Fibroblast of skin of left biceps (primary cell): ENCODE results near the gene BMP10.
"Not testable (repeated sequence)": the region's sequence is repeated elsewhere in the genome, so short reads cannot be mapped to it uniquely, and the experiment has no call there.

Source experiments
- DNase-seq, 2 experiments: peaks; one replicate each; pipeline ENCODE4 v3.0.0-alpha.2; 2013; ENCODE audit warnings: low read depth in 2 of 2

BMP10 gene

GRCh38 chr2:68871159-68871764 lies at the start of gene BMP10:
Gene BMP10 (minus strand): TSS chr2:68871397. CDS start chr2:68871358, 39 bp downstream.
- no peak for DNase-seq

GRCh38 chr2:68920481-68921170 lies 49.4 kb upstream of the BMP10 start:
- no peak for DNase-seq

DNA sequence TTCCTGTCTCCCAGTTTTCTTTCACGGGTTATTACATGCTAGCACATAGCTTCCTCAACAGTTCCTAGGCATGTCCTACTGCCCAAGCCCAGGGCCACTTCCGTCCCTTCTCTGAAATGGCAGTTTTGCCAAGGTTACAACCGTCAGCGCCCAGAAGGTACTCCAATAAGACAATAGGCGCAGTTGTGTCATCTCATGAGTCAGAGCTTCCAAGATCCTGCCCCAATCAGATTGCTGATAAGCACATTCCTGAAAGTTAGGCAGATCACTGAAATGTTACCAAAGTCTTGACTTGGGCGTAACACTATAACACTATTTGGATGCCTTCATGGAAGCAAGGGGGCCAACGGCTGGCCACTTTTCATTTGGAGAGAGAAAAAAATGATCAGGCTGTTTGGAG lies 47.3 kb upstream of the BMP10 start:
- no peak for DNase-seq

DNA sequence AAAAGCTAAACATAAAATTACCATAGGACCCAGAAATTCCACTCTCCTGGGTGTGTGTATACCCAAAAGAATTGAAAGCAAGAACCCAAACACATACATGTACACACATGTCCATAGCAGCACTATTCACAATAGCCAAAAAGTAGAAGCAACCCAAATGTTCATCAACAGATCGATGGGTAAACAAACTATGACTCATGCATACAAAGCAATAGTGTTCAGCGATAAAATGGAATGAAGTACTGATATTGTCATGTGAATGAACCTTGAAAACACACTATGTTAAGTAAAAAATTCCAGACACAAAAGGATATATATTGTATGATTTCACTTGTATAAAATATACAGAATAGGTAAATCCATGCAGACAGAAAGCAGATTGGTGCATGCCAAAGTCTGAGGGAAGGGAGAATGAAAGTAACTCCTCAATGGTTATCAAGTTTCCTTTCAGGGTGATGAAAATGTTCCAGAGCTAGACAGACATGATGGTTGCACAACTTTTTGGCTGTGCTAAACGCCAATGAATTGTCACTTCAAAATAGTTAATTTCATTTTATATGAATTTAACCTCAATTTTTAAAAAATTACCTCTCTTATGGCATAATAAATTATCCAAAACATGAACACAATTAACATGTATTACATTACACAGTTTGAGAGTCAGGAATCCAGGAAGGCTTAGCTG lies 46.0 kb upstream of the BMP10 start:
- DNase-seq, result no peak

- DNase-seq, result no peak
Observed at GRCh38 chr2:68916226-68916625, 45.0 kb upstream of the BMP10 start.

GRCh38 chr2:68915393-68915792 lies 44.2 kb upstream of the BMP10 start:
- no peak for DNase-seq

DNA sequence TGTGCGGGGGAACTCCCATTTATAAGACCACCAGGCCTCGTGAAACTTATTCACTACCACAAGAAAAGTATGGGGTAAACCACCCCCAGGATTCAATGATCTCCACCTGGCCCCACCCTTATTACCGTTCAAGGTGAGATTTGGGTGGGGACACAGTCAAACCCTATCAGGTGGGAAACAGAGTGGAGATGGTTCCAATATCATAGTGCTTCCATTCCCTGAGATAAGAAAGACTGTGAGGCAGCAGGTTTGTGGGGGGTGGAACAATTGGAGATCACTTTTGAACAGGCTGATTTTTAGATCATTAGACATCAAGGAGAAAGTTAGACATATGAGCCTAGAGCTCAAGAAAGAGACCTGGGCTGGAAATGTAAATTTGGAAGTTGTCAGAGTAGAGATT lies 42.2 kb upstream of the BMP10 start:
- DNase-seq, result no peak

GRCh38 chr2:68912732-68913131 lies 41.5 kb upstream of the BMP10 start:
- DNase-seq, result no peak

DNA sequence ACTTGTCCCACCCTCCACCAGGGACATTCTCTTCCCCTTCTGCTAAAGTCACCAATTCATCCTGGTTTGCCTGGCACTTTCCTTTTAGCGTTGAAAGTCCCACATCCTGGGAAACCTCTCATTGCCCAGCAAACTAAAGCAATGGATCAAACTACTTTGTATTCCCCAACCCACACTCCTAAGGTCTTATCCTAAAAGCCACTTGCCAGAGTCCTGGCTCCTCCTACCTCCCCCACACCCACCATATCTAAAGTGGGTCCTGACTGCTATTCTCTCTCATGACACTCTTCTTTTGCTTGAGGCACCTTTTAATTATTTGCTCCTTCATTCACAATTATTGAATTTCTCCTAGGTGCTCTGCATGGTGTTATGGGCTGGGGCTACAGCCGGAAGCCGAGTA lies 40.9 kb upstream of the BMP10 start:
- no peak for DNase-seq

DNA sequence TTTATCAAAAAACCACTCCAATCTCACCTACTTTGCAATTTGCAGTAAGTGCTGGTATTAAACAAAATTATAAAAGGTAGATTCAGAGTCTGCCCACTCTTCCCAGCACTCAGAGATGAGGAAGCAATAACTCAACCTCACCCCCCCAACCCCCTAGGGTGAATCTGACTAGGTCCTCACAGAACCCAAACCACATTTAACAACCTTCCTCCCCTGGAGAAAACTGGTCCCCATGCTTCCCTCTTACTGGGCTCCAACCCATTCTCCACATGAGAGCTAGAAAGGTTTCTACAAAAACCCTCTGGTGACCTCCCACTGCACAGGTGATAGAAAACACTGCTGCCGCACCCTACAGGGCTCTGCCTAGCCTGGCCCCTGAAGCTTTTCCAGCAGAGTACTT lies 40.5 kb upstream of the BMP10 start:
- no peak for DNase-seq

DNA sequence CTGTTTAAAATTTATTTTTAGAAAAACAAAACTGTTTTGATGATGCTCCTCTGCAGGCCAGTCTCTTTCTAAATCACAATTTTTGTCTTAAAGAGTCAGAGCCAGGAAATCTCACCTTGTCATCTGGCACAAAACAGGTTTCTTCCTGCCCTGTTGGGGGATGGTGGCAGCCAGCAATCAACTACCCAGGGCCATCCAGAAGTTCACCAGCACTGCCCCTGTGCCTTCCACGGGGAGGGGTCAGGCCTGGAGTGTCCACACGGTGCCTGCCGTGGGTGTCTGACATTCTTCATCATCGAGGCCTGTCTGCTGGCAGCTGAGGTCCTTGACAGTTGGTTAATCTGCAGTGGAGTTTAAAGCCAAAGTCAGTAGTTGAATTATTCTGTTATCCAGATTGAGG lies 40.0 kb upstream of the BMP10 start:
- no peak for DNase-seq

- DNase-seq, result peak; percentile 16 to 34
Observed at GRCh38 chr2:68909793-68910674, 38.8 kb upstream of the BMP10 start.

GRCh38 chr2:68908392-68908970 lies 37.3 kb upstream of the BMP10 start:
- DNase-seq, result no peak

- no peak for DNase-seq
Observed at GRCh38 chr2:68907920-68908253, 36.7 kb upstream of the BMP10 start.

GRCh38 chr2:68907232-68907919 lies 36.2 kb upstream of the BMP10 start:
- DNase-seq, result no peak

GRCh38 chr2:68906716-68907115 lies 35.5 kb upstream of the BMP10 start:
- no peak for DNase-seq

DNA sequence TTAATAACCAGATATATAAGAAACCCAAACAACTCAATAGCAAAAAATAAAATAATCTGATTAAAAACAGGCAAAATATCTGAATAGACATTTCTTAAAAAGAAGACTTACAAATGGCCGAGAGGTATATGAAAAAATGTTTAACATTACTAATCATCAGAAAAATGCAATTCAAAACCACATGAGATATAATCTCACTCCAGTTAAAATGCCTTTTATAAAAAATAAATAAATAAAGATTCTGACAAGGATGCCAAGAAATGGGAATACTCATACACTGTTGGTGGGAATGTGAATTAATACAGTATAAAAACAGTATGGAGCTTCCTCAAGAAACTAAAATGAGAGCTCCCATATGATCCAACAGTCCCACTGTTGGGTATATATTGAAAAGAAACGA lies 33.9 kb upstream of the BMP10 start:
- DNase-seq, result no peak

GRCh38 chr2:68901561-68901960 lies 30.4 kb upstream of the BMP10 start:
- DNase-seq, result no peak

DNA sequence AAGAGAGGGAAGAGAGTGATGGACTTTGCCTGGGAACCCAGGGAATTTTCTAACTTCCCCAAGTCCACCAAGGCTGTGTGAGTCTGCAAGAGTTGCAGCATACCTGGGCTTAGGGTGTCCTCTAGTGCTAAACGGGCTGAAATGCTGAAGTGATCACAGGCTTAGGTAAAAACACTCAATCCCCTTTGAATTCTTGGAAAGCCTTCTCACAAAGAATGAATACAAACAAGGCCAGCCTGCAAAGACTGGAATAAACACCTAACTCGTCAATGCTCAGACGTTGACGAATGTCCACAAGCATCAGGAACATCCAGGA lies 30.0 kb upstream of the BMP10 start:
- DNase-seq, result no peak

DNA sequence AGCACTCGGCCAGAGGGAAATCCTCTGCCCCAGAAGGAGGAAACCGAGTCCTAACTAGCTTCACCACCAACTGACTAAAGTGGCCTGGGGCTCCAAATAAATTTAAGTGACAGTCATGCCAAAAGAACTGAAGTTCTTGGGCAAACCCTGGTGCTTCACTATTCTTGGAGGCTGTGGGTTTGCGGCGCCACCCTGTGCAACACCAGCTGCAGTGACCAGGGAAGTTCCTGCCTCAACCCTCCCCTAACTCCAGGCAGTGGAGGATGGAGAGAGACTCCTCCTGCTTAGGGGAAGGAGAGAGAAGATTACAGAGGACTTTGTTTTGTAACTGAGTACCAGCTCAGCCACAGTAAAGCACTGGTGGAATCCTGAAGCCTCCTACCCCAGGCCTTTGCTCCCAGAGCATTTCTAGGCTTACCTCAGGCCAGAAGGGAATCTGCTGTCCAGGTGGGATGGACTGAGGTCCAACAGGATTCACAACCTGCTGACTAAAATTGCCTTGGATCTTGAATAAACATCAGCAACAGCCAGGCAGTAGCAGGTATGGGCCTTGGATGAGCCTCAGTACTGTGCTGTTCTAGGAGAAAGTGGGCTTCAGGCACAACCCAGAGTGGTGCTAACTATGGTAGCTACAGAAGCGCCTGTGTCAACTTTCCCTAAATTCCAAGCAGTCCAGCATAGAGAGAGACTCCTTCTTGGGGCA lies 29.4 kb upstream of the BMP10 start:
- no peak for DNase-seq

DNA sequence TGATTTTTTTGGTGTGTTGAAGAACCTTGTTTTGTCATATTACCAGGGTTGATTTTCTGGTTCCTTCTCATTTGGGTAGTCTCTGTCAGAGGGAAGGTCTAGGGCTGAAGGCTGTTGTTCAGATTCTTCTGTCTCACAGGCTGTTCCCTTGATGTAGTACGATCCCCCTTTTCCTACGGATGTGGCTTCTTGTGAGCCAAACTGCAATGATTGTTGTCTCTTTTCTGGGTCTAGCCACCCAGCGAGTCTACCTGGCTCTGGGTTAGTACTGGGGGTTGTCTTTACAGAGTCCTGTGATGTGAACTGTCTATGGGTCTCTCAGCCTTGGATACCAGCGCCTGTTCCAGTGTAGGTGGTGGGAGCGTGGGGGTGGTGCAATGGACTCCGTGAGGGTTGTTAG lies 24.8 kb upstream of the BMP10 start:
- not testable (repeated sequence) for DNase-seq
